Upper lobe of right lung (tissue), 1 donor: ENCODE results near the gene SEPHS2. TPM values are rescaled to one million over a fixed set of nuclear protein-coding genes. Genes with fewer than 3 reads are reported as not detected.
"Not testable (repeated sequence)": the region's sequence is repeated elsewhere in the genome, so short reads cannot be mapped to it uniquely, and the experiment has no call there.

Source experiments
- ATAC-seq: fragments of 200-7000 bp; cut with Tn5 transposase; one replicate; pipeline ENCODE4 v1.9.1; 2020; ENCODE audit warnings: mild to moderate bottlenecking, moderate library complexity
- DNase-seq: peaks from one replicate; pipeline ENCODE4 v3.0.0-alpha.2; 2020
- H3K27ac ChIP-seq: fragments of 200-600 bp; one replicate; pipeline ENCODE4 v1.8.0; 2022
- H3K27me3 ChIP-seq: fragments of 200-600 bp; one replicate; pipeline ENCODE4 v1.8.0; 2022; ENCODE audit warnings: mild to moderate bottlenecking
- H3K36me3 ChIP-seq: fragments of 200-600 bp; one replicate; pipeline ENCODE4 v1.8.0; 2022
- H3K4me1 ChIP-seq: fragments of 200-600 bp; one replicate; pipeline ENCODE4 v1.8.0; 2022
- H3K4me3 ChIP-seq: fragments of 200-600 bp; one replicate; pipeline ENCODE4 v1.8.0; 2022; ENCODE audit warnings: mild to moderate bottlenecking
- H3K9me3 ChIP-seq: fragments of 200-600 bp; one replicate; pipeline ENCODE4 v1.8.0; 2022
- intact Hi-C: fragments of 100-400 bp; cut with DNase I; formaldehyde crosslinking; loops from one replicate; pipeline ENCODE4 v1.11.0; 2022
- total RNA-seq: library from RNA; stranded (reverse); fragmentation: NEBNext Ultra II Directional; extraction: Animal tissue kit (Norgen Biotek cat#: 25700); gene quantifications from one replicate; pipeline ENCODE4 v1.2.1, GENCODE V29; 2021
- TF ChIP-seq, protein P1 (sequence below): fragments of 200-600 bp; IDR thresholded peaks from one replicate; pipeline ENCODE4 v1.8.0; 2022; ENCODE audit warnings: antibody characterized with exemption
- donor health status: DM: no; HTN: yes; CAD: no; lungs with severe emphysema.

Gene SEPHS2
- total RNA-seq, 1 donor from 2014 or later = 54.9 TPM

DNA sequence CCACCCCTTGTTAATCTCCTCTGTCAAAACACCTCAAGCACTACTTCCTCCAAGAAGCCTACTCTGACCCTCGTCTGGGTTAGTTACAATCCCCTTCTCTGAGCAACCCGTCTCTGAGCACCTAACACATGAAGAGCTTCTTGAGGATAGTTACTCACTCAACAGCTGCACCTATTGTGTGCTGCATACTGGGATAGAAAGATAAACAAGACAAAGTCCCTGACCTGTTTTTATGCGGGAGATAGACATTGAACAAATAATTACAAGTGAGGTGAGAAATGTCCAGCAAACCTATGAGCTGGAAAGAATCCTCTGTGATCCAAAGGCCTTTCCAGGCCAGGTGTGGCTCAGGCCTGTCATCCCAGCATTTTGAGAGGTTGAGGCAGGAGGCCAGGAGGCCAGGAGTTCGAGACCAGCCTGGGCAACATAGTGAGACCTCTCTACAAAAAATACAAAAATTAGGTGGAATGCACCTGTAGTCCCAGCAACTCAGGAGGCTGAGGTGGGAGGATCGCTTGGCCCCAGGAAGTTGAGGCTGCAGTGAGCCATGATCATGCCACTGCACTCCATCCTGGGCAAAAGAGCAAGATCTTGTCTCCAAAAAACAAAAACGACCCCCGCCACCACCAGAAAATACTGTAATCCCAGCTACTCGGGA is 43.8 kb downstream of the SEPHS2 start:
- DNase-seq = no peak
- Histone ChIP-seq H3K36me3 (peaks cover 6% of the 10 kb centered on the region), H3K9me3 (no peaks in the 10 kb centered on the region), H3K4me1 (no peaks in the 10 kb centered on the region), H3K27ac (no peak overlapping the region), H3K4me3 (no peak overlapping the region), H3K27me3 (no peaks in the 10 kb centered on the region)
- peak; percentile 15 for ATAC-seq
- TF ChIP-seq, protein P1, sequence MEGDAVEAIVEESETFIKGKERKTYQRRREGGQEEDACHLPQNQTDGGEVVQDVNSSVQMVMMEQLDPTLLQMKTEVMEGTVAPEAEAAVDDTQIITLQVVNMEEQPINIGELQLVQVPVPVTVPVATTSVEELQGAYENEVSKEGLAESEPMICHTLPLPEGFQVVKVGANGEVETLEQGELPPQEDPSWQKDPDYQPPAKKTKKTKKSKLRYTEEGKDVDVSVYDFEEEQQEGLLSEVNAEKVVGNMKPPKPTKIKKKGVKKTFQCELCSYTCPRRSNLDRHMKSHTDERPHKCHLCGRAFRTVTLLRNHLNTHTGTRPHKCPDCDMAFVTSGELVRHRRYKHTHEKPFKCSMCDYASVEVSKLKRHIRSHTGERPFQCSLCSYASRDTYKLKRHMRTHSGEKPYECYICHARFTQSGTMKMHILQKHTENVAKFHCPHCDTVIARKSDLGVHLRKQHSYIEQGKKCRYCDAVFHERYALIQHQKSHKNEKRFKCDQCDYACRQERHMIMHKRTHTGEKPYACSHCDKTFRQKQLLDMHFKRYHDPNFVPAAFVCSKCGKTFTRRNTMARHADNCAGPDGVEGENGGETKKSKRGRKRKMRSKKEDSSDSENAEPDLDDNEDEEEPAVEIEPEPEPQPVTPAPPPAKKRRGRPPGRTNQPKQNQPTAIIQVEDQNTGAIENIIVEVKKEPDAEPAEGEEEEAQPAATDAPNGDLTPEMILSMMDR = no peak
- intact Hi-C loops = no loop called here

DNA sequence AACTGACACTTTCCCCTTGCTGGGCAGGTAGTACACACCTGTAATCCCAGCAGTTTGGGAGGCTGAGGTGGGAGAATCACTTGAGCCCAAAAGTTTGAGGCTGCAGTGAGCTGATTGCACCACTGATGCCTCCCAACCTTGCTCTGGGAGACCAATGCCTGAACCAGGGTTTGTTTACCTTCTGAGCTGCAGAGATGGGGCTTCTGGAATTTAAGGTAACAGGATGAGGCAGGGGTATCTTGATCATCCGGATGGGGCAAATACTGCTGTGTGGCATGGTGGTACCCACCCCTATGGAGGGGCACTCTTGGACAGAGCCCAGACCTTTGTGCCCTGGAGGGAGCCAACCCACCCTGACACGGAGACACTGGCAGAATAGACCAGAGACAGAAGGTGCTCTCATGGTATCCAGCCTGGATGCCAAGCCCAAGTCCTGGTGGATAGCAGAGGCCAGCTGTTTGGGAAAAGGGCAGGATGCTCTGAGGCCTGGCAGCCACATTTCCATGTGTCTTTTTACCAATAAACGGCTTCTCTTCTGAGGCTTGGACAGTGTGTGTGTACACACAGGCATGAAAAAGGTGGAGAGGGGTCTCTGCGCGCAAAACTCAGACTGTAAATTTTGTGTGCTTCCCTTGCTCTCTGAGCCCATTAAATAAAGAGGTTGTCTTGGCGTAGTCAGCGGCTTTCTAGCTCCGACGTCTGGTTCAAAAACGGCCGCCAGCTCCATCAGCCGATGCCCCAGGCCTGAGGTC is 46.1 kb downstream of the SEPHS2 start:
- Histone ChIP-seq H3K27ac (peak overlapping the region; percentile 79), H3K36me3 (peaks cover 6% of the 10 kb centered on the region), H3K4me1 (peaks cover 11% of the 10 kb centered on the region), H3K27me3 (no peaks in the 10 kb centered on the region), H3K4me3 (peak overlapping the region; percentile 81), H3K9me3 (no peaks in the 10 kb centered on the region)
- intact Hi-C loops = no loop called here
- ATAC-seq (no peak), DNase-seq (no peak)
- TF ChIP-seq, protein P1 = no peak

DNA sequence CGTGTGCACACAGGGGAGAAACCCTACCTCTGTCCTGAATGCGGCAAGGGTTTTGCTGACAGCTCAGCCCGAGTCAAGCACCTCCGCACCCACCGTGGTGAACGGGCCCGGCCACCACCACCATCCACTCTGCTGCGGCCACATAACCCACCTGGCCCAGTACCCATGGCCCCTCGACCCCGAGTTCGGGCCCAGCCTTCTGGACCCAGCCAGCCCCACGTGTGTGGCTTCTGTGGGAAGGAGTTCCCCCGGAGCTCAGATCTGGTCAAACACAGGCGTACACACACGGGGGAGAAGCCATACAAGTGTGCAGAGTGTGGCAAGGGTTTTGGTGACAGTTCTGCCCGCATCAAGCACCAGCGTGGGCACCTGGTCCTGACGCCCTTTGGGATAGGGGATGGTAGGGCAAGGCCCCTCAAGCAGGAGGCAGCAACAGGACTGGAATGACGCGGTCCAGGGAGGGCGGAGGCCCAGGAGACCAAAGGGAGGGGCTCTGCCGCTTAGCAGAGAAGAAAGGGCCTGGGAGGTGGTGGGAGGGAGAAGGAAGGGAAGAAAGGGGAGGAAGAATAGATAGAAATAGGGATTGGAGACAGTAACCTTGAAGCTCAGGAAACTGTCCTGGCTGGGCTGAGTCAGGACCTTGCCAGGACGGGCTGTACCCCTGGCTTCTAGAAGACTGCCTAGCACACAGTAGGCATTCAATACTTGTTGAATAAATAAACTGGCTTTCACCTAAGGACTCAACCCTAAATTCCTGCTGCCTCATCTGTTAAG is 46.8 kb downstream of the SEPHS2 start:
- intact Hi-C loops = no loop called here
- Histone ChIP-seq H3K27ac (no peak overlapping the region), H3K36me3 (peaks cover 6% of the 10 kb centered on the region), H3K4me1 (peaks cover 11% of the 10 kb centered on the region), H3K27me3 (no peaks in the 10 kb centered on the region), H3K4me3 (no peak overlapping the region), H3K9me3 (no peaks in the 10 kb centered on the region)
- TF ChIP-seq, protein P1 = no peak
- DNase-seq (no peak), ATAC-seq (no peak)

DNA sequence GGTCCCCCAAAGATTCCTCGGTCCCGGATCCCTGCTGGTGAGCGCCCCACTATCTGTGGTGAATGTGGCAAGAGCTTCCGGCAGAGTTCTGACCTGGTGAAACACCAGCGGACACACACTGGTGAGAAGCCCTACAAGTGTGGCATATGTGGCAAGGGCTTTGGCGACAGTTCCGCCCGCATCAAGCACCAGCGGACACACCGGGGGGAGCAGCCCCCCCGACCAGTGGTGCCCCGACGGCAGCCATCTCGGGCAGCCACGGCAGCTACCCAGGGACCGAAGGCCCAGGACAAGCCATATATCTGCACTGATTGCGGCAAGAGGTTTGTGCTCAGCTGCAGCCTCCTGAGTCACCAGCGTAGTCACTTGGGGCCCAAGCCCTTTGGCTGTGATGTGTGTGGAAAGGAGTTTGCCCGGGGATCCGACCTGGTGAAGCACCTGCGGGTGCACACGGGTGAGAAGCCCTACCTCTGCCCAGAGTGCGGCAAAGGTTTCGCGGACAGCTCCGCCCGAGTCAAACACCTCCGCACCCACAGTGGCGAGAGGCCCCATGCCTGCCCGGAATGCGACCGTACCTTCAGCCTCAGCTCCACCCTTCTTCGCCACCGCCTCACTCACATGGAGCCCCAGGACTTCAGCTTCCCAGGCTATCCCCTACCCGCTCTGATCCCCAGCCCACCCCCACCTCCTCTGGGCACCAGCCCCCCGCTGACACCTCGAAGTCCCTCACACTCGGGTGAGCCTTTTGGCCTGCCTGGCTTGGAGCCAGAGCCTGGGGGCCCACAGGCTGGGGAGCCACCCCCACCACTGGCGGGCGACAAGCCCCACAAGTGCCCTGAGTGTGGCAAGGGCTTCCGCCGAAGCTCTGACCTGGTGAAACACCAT is 47.7 kb downstream of the SEPHS2 start:
- DNase-seq (no peak), ATAC-seq (no peak)
- Histone ChIP-seq H3K4me3 (no peak overlapping the region), H3K36me3 (peaks cover 6% of the 10 kb centered on the region), H3K27ac (no peak overlapping the region), H3K9me3 (no peaks in the 10 kb centered on the region), H3K4me1 (peaks cover 11% of the 10 kb centered on the region), H3K27me3 (no peaks in the 10 kb centered on the region)
- intact Hi-C loops = no loop called here
- TF ChIP-seq, protein P1 = no peak

DNA sequence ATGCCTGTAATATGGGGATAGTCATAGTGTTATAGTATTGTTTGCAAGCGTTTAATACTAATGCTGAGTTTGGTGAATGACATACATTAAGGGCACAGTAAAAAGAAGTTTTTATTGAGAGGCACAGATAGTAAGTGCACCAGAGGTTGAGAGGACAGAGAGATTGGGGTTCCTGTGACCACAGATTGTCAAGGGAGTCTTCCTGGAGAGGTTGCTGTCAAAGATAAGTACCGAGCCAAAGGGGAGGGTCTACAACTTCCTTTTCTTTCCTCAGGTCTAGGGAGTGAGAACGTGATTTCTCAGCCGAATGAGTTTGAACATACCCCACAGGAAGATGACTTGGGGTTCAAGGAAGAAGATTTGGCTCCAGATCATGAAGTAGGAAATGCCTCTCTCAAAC is 48.6 kb downstream of the SEPHS2 start:
- intact Hi-C loops = no loop called here

DNA sequence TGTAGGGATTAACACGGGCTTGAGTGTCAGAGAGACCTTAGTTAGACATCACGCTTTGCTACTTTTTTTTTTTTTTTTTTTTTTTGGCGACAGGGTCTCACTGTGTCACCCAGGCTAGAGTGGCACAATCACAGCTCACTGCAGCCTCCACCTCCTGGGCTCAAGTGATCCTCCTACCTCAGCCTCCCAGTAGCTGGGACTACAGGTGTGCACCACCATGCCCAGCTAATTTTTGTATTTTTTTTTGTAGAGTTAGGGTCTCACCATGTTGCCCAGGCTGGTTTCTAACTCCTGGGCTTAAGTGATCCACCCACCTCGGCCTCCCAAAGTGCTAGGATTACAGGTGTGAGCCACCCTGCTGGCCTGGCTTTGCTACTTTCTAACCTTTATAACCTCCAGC is 49.0 kb downstream of the SEPHS2 start:
- H3K36me3 ChIP-seq, H3K9me3 ChIP-seq, ATAC-seq, intact Hi-C loops, H3K27ac ChIP-seq, H3K27me3 ChIP-seq, DNase-seq: not testable (repeated sequence)
- peak overlapping the region; percentile 81 for H3K4me3 ChIP-seq
- H3K4me1 ChIP-seq = peaks cover 11% of the 10 kb centered on the region

More for the DNA sequence above, 48.6 kb downstream of the SEPHS2 start:
- Histone ChIP-seq H3K4me1 (peaks cover 11% of the 10 kb centered on the region), H3K4me3 (no peak overlapping the region), H3K9me3 (no peaks in the 10 kb centered on the region), H3K36me3 (peaks cover 6% of the 10 kb centered on the region), H3K27me3 (no peaks in the 10 kb centered on the region), H3K27ac (no peak overlapping the region)
- DNase-seq (no peak), ATAC-seq (no peak)
- TF ChIP-seq, protein P1 = no peak
